GM18868 (cell line): ENCODE data around the gene ANKH.

ENCODE experiments used
- ATAC-seq: cut with Tn5 transposase; IDR thresholded peaks from one replicate; pipeline ENCODE4 v1.9.1; 2021; ENCODE audit warnings: mild to moderate bottlenecking, moderate library complexity; ENCODE audit not compliant: unreplicated experiment

ANKH gene

DNA sequence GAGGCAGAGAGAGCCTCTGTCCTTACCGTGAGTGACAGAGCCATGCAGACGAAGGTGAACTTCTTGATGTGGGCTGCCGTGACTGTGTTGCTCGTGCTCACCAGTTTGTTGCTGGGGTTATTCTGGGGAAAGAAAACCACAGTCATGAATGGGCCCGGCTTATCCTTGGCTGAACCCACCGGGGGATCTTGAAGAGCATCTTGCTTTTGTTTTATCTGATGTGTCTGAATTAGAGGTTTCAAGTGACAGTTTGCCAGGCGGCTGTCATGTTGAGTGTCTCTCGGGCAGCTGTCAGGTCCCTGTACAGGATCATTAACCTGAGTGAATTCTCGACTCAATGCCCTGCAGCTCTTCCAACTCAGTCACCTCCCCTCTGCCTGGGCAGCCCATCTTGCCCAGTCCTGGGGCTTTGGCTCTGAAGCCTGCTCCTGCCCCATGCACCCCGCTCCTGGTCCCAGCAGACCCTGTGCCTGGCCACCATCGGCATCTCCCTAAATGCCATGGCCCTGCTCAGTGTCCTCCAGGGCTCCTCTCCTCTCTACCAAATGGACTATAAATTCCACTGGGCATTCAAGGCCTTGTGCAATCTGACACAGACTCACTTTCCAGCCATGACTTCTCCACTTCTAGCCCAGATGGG lies 129.7 kb downstream of the ANKH start:
- no peak for ATAC-seq

DNA sequence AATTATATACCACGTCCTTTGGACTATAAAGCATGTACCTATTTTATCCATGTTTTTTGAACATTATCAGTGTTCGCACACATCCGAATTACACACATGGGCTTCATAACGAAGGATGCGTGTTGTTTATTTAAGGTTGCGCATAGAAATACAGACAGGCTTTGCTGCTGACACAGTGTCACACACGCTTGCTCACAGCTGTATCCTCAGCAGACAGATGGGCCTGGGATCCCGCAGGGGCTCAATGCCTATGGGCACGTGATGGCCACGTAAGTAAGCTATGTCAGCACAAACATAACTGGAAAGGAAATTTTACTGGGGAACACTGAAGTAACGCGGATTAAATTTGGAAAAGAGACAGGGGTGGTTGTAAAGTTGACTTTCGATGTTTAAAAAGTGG lies 130.4 kb downstream of the ANKH start:
- ATAC-seq = no peak

DNA sequence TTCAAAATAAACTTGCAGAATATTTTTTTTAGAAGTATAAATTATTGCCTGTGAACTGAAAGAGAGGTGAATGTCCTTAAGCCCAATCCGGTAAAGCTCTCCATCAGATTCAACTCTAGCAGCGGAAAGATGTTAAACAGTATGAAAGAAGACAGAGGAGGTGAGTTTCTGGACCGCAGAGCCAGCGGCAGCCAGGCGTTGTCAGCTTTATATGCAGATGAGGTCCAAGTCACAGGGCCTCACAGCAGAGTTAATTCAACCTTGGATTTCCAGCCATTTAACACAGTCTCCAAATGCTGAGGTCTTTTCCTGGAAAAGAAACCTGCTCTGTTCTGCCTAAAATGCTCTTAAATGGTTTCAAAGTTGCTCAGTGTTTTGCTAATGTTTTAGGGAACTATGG lies 131.6 kb downstream of the ANKH start:
- no peak for ATAC-seq

DNA sequence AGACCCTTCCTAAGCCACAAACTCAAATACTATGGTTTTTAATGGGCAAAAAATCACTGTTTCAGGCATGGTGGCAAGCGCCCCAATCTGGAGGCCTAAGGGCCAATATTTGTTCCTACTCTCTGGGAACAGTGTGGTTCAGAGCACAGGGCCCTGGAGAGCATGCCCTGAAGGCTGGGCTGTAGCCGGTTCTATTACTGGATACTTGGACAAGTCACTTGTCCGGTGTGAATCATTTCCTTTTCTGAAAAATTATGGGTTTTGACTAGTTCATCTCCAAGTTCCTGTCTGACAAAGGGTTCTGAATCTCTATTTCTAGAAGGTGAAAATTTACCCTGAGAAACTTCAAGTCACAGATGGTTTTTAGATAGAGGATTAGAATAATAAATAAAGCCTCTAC lies 132.0 kb downstream of the ANKH start:
- ATAC-seq = no peak

DNA sequence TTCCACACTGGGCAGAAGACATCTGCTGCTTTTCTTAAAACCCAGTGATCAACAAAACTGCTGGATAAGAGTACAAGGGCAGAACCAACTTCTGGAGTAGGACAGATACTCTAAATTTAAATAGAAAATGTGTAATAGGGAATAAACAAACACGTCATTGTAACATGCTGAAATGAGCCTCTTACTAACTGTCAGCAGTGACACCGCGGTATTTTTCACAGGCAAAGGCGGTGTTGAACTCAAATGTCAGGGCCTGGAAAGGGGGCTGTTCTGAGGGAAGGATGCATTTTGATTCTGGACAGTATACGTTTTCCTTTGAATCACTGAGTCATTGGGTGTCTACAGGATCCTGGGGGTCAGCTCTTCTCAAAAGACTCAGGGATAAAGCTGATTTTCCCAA lies 133.5 kb downstream of the ANKH start:
- ATAC-seq = no peak

DNA sequence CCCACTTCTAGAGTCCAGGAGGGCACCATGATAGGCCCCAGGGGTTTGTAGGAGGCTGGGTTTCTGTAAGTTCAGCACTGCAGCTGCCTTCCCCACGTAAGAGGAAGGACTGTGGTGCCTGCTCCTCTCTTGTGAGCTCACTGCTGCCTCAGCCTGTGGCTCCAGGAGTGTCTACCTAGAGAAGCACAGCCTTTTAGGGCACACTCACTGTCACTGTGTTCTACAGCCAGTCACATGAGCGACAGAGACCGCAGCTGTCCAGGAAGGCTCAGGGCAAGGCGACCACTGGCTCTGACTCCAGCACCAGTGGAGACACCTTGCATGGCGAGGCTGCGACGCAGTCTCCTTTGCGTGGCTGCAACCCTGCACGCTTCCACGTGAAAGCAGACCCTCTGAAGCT lies 134.3 kb downstream of the ANKH start:
- ATAC-seq = no peak

DNA sequence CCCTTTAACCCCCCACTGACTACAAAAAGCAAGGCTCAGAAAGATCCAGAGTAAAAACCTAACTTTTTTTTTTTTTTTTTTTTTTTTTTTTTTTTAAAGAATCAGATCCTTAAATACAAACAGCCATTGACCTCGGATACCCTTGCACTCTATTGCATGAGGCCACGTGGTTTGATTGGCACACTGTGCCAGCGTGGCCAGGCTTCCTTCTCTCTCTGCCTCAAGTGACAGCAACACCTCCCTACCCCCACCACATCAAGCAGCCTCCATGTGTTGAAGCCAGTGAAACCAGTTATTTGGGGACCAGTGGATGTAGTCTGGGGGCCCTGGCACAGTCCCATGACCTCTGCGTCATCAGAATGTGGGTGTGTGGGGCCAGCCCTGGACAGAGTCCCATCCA lies 135.6 kb downstream of the ANKH start:
- ATAC-seq = no peak

DNA sequence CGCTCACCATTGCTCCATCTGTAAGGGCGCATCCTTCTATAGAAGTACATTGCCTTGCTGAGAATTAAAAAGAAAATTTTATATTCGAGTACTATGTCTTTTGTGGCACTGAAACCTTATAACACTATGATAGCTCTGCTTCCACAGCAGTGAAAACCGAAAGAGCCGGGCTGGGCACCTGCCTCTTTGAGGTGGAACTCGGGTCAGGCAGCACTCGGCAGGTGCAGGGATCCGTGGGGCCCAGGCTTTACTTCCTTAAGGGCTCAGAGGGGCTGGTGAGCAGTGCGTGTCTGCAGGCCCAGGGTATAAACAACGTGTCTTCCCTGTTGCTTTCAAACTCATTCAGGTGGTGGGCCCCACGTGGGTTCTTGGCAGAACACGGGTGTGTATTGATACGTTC lies 137.2 kb downstream of the ANKH start:
- no peak for ATAC-seq

DNA sequence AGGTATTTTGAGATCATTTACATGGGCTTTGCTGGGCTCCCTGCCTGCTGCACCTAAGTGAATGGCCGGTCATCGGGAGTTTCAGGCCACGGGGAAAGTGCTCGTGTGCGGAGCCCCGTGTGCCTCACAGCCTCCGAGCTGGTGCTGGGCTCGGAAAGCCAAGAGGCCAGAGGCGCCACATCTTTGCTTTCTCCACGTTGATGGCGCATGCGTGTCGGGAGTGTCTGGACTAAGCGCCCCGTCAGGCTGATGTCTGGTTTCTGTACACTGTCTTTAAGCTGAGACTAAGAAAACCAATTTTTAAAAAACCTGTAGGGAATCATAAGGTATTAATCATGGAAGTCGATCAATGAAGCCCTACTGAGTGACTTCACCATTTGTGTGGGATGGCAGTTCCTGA lies 137.9 kb downstream of the ANKH start:
- no peak for ATAC-seq

DNA sequence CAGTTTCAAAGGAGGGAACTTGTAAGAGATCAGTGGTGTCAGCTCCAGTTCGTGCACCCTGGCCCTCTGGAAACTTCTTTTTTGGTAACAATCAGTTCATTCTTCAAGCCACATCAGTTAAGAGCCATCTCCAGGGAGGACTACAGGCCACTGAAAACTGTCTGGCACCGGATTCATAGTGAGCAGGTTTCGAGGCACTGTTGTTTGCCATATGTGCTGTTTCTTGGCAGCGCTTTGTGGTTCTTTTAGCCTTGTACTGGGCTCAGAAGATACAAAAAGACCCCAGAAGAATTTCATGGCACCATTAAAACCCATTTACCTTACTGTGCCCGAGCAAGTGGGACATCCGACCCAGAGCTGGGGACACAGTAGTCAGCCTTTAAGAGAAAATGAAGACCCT lies 138.6 kb downstream of the ANKH start:
- ATAC-seq = no peak

DNA sequence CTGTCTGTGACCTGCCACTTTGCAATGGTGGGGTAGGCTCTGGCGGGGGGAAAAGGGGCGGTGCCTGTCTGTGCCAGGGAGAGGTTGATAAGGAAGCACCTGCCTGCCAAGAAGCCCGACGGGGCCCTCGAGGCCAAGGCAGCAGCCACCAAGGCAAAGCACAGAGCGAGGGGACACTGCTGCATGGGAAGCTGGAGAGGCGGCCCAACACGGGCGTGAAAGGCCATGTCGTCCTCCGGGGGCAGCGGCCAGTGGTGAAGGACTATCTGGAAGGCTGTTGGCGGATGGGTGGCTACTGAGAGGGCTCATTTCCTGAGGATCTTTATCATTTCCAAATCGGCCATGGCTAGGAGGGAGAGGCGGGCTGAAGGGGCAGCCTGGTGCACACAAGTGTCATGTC lies 140.7 kb downstream of the ANKH start:
- no peak for ATAC-seq

DNA sequence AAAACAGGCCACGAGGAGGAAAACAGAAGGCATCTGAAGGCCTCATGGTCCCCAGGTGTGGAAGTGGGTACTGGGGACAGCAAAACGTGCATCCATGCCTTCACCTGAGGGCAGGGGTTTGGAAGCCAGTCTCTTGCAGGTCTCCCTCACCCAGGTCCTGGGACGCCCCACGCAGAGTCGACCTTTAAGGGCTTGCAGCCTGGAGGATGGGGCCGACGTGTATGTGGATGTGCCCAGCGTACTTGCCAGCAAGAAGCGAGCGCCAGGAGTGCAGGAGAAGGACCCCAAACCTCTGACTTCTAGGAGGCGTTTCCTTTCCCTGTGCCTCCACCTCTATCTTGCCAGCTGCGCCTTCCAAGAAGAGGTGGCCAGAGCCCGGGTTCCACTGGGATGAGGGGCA lies 141.1 kb downstream of the ANKH start:
- no peak for ATAC-seq

DNA sequence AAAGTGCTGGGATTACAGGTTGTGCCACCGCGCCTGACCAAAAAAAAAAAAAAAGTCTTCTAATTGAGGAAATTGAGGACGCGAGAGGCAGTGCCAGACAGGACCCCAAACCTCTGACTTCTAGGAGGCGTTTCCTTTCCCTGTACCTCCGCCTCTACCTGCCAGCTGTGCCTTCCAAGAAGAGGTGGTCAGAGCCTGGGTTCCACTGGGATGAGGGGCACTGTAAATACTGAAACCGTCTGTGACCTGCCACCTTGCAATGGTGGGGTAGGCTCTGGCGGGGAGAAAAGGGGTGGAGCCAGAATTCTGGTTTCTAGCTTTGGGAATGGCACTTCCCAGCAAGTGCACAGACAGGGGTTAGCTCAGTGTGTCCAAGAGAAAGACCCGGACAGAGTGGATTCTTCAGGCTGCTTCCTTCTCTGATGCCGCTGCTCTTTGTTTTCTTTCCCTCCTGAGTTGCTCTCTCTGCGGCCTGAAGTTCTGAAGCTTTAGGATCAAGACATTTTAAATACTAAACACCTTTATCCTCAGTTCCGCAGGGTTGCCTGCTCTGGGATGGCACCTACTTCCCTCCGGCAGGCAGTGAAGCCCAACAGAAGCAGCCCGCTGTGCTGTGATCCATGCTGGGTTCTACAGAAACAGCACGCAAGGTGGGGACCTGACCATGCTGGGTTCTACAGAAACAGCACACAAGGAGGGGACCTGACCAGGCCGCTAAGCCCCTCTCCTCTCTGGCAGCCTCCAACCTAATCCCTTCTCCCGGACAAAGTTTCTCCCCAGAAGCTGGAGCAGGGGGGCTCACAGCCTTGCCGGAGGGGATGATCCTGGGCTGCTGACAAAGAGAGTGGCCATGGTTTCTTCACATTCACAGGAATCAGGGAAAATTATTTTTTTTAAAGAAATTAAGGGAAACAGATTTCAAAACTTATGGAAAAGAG lies 141.9 kb downstream of the ANKH start:
- ATAC-seq = no peak

DNA sequence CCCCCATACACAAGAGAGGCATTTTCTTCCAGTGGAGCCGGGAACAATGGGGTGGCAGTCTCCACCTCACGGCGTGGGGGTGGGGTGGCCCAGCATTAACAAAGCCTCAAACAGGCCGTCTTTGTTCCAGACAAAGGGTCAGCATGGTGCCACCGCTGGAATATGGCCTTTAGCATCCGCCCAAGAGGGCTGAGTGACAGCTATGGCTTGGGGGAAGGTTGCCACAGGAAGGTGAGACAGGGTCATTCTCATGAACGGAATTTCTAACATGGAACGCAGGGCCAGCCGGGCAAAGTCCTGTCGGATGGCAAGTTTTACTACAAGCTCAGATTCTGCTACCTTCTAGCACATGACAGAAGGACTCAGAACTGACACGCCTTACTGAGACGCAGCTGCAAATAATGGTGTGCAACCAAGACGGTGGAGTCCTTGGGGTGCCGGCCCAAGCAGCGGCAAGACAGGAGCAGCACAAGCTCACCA lies 143.1 kb downstream of the ANKH start:
- no peak for ATAC-seq

DNA sequence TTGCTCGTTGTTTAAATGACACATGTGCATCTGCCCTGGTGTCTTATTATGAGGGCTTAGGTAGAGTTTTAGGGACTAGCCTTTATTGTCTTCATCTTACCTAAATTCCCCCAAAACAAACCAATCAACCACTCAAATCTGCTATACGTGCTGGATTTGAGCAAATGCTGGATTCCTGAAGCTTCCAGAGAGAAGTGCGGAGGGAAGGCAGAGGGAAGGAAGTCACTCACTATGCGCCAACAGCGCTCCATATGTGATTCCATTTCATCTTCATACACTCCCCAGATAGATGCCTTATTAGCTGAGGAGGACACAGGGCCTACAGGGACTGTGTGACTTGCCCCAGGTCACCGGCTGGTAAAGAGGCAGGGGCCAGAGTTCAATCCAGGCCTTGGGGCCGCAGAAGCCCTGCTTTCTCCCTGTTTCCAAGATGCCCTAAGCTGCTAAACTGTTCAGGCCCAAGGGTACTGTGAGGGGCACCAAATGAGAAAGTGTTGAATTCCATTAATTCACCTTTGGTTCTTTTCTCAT lies 143.6 kb downstream of the ANKH start:
- no peak for ATAC-seq

DNA sequence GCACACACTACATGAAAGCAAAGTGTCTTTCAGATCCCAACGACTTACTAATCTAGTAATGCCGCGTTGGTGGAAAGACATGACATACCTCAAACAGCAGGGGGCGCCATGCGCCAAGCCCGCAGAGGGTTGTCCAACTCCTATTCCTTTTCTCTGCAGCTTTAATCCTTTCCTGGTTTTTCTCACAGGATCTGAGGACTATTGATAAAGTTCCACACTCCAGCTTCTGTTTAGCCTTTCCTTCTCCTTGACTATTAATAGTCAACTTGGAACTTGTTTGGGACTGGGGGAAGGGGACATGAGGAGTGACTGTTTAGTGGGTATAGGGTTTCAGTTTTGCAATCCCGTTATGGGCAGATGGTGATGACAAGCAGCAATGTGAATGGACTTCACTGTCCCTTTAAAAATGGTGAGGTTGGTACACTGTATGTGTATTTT lies 144.1 kb downstream of the ANKH start:
- ATAC-seq = peak; percentile 66

DNA sequence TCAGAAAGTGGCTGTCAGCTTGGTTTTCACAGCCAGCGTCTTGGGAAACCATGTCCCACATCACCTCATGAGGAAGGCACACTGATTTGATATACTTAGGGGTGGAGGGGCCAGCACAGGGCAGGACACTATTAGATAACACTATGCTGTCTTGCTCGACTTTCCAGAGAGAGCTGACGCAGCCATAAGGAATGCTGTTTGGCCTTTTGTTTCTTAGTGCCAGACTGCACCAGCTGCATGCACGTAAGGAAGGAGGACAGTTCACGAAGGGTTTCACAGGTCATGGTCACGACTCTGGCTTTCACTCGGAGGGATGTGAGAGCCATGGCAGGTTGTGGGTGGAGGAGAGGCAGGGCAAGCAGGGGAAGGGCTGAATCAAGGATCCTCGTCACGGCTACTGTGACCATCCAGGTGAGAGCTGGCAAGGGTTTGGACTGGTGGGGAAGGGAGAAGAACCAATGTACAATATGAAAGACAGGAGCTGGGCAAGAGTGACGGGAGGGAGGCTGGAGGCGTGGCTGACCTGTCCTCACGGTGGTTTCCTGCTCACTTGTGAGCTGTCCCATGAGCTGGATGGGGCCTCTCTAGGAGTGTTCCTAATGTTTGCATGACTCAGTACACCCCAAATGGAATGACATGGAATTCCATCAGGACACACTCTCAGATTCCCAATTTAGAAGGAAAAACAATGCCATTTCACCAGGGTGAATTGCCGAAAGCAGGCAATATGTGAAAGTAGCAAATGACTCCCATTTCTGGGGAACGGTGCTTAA lies 145.3 kb downstream of the ANKH start:
- no peak for ATAC-seq

DNA sequence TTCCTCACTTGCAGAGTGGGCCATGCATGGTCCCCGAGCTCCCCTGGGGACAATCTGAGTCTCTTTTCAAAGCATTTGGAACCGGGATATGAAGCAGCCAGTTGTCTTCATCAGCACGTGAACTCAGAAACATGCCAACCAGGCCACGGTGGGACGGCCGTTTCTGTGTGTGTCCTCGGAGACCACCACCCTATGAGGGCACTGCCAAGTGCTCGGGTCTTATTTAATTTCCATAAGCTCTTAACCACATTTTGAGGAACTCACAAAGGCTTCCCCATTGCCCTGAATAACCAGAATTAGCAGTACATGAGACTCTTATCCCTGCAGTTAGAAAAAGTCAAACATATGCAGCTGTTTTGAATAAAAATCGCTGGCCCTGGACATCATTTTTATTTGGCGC lies 146.9 kb downstream of the ANKH start:
- no peak for ATAC-seq

DNA sequence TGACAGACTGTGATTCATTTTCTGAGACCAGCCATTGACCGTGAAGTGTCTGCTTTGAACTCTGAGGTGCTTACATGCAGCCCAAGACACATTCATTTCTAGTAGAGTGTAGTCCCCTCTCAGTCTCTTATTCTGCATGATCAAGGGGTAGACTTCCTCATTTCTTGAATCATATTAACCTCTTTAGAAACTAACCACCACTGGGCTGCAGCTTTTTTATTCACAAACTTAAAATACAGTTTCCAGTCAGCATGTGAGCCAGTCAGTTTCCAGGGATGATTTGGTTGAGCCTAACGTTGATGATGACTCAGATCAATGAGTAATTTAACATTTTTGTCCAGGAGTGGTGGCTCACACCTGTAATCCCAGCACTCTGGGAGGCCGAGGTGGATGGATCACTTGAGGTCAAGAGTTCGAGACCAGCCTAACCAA lies 147.9 kb downstream of the ANKH start:
- ATAC-seq = peak; percentile 52

DNA sequence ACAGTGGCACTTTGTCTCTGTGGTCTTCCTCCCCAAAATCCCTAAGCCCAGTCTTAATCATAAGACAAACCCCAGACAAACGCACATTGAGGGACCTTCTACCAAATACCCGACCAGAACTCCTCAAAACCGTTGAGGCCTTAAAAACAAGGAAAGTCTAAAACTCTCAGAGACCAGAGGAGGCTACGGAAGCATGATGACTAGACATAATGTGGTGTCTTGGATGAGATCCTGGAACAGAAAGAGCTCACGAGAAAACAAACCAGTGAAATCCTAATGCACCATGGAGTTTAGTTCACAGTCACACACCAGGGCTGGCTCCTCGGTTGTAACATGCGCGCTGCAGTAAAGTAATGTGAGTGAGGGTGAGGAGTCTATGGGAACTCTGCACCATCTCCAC lies 148.7 kb downstream of the ANKH start:
- ATAC-seq = no peak

DNA sequence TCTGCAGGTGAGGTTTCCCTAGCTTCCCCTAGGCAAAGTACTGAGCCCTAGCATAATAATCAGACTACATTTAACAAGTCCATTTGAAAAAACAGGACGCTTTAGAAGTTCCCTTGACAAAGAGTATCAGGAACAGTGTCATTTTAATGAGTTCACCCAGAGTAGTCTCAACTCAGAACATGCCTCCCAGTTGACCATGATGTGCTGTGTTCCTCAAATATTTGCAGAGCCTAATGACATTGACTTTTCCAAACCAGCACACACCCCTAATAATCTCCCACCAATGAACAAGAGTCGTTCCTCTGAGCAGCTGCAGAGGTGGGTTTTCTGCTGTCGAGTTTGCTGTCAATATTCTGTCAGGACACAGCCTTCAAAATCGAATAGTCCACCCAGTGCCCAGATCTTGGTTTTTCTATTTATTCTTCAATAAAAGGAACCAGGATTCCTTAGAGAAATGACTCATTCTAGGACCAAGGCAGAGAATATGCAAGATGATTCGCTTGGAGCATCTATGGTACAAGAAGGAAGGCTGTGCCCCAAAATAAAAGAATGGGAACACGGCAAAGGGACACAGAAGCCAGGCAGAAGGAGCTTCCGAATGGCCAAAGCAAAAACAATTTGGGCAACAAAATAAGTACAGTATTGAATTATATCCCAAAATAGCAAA lies 149.5 kb downstream of the ANKH start:
- ATAC-seq = no peak
